HepG2 (cell line): Measurements from ENCODE around the gene PPP1R13B. TPM values are rescaled to one million over a fixed set of nuclear protein-coding genes. Genes with fewer than 3 reads are reported as not detected.

ENCODE experiments used
- BCL6 ChIP-seq: IDR thresholded peaks from 2 replicates; pipeline ENCODE4 v1.6.1; 2016; ENCODE audit warnings: missing genetic modification reagents, missing compliant biosample characterization
- CENPT ChIP-seq: sonication (generic); formaldehyde crosslinking; IDR thresholded peaks from 2 replicates; pipeline ENCODE4 v1.8.0; 2022; ENCODE audit warnings: low read depth, mild to moderate bottlenecking, moderate library complexity, missing genetic modification reagents
- GFI1 ChIP-seq: sonication (generic); formaldehyde crosslinking; IDR thresholded peaks from 2 replicates; pipeline ENCODE4 v1.5.0; 2020; ENCODE audit warnings: missing genetic modification reagents, mild to moderate bottlenecking, borderline replicate concordance
- HIVEP1 ChIP-seq: sonication (generic); formaldehyde crosslinking; IDR thresholded peaks from 2 replicates; pipeline ENCODE4 v1.4.0; 2020; ENCODE audit warnings: mild to moderate bottlenecking, missing genetic modification reagents
- KAT7 ChIP-seq: IDR thresholded peaks from 2 replicates; pipeline ENCODE4 v1.6.1; 2018; ENCODE audit warnings: borderline replicate concordance, missing compliant biosample characterization
- KDM6A ChIP-seq: IDR thresholded peaks from 2 replicates; pipeline ENCODE4 v1.6.1; 2016; ENCODE audit warnings: low read depth
- MED1 ChIP-seq: sonication (generic); formaldehyde crosslinking; IDR thresholded peaks from 2 replicates; pipeline ENCODE4 v1.4.0; 2020; ENCODE audit warnings: missing genetic modification reagents
- NCOA1 ChIP-seq: sonication (generic); formaldehyde crosslinking; IDR thresholded peaks from 2 replicates; pipeline ENCODE4 v1.9.0; 2021; ENCODE audit warnings: missing genetic modification reagents
- NFYC ChIP-seq: IDR thresholded peaks from 2 replicates; pipeline ENCODE4 v1.6.1; 2016; ENCODE audit warnings: missing genetic modification reagents, missing compliant biosample characterization
- RNF2 ChIP-seq: fragments of 450-650 bp; conservative IDR thresholded peaks from 2 replicates; pipeline ENCODE4 v1.6.1; 2016; ENCODE audit warnings: low read depth
- ZBTB7A ChIP-seq: sonication (generic); formaldehyde crosslinking; IDR thresholded peaks from 2 replicates; pipeline ENCODE4 v1.8.0; 2022; ENCODE audit warnings: mild to moderate bottlenecking, missing genetic modification reagents
- ZNF121 ChIP-seq: sonication (generic); formaldehyde crosslinking; IDR thresholded peaks from 2 replicates; pipeline ENCODE4 v1.5.0; 2020; ENCODE audit warnings: mild to moderate bottlenecking, missing genetic modification reagents
- ZNF256 ChIP-seq: sonication (generic); formaldehyde crosslinking; conservative IDR thresholded peaks from 2 replicates; pipeline ENCODE4 v1.4.0; 2020; ENCODE audit warnings: missing genetic modification reagents
- ZNF672 ChIP-seq: sonication (generic); formaldehyde crosslinking; IDR thresholded peaks from 2 replicates; pipeline ENCODE4 v1.8.1; 2022; ENCODE audit warnings: missing genetic modification reagents
- ZNF710 ChIP-seq: sonication (generic); formaldehyde crosslinking; IDR thresholded peaks from 2 replicates; pipeline ENCODE4 v1.5.0; 2020; ENCODE audit warnings: mild to moderate bottlenecking, missing genetic modification reagents, borderline replicate concordance
- polyA plus RNA-seq, 8 experiments: library from polyadenylated mRNA; depleted of rRNA in 3 of 8; stranded (reverse) in 7 of 8; unstranded in 1 of 8; fragments of >200 nt; fragmentation: Illumina TruSeq in 4 of 8; extraction: Trizol in 4 of 8; gene quantifications; 2 replicates each; pipeline versions ENCODE4 v1.2.1 to v1.2.3, GENCODE V29; 2011 to 2016; ENCODE audit warnings: low read depth in 4 of 8, missing spikeins in 1 of 8, mixed read lengths in 1 of 8; ENCODE audit not compliant: insufficient read depth in 1 of 8
- total RNA-seq, 5 experiments: library from RNA; depleted of rRNA; stranded (reverse); fragments of >200 nt; fragmentation: Illumina TruSeq; extraction: Trizol; gene quantifications; 2 replicates each; pipeline ENCODE4 v1.2.3, GENCODE V29; 2016; ENCODE audit warnings: low read depth in 1 of 5
- TF ChIP-seq, protein P1 (sequence below): sonication (generic); formaldehyde crosslinking; IDR thresholded peaks from 2 replicates; pipeline ENCODE4 v1.9.0; 2021; ENCODE audit warnings: missing genetic modification reagents, mild to moderate bottlenecking, borderline replicate concordance
- TF ChIP-seq, protein P2 (sequence below): sonication (generic); formaldehyde crosslinking; IDR thresholded peaks from 2 replicates; pipeline ENCODE4 v1.4.0; 2020; ENCODE audit warnings: missing genetic modification reagents, borderline replicate concordance
- TF ChIP-seq, protein P3 (sequence below): sonication (generic); formaldehyde crosslinking; IDR thresholded peaks from 2 replicates; pipeline ENCODE4 v1.8.1; 2023; ENCODE audit warnings: mild to moderate bottlenecking, missing genetic modification reagents
- TF ChIP-seq, protein P4 (sequence below): sonication (generic); formaldehyde crosslinking; IDR thresholded peaks from 2 replicates; pipeline ENCODE4 v1.5.1; 2020; ENCODE audit warnings: missing genetic modification reagents, mild to moderate bottlenecking, borderline replicate concordance

PPP1R13B gene
- total and polyA plus RNA-seq, 2 of the 13 experiments (the other 11 are each of a cell fraction or from before 2014, with no cell fraction given), result 4.6 to 9.4 TPM

GRCh38 chr14:103715052-103716000, 132.0 kb downstream of the PPP1R13B start, which contains the start of the genes XRCC3 and ZFYVE21 (continued):
- TF ChIP-seq, protein P1, sequence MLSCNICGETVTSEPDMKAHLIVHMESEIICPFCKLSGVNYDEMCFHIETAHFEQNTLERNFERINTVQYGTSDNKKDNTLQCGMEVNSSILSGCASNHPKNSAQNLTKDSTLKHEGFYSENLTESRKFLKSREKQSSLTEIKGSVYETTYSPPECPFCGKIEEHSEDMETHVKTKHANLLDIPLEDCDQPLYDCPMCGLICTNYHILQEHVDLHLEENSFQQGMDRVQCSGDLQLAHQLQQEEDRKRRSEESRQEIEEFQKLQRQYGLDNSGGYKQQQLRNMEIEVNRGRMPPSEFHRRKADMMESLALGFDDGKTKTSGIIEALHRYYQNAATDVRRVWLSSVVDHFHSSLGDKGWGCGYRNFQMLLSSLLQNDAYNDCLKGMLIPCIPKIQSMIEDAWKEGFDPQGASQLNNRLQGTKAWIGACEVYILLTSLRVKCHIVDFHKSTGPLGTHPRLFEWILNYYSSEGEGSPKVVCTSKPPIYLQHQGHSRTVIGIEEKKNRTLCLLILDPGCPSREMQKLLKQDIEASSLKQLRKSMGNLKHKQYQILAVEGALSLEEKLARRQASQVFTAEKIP (CRISPR knock-in tag), result no peak
- TF ChIP-seq, protein P2, sequence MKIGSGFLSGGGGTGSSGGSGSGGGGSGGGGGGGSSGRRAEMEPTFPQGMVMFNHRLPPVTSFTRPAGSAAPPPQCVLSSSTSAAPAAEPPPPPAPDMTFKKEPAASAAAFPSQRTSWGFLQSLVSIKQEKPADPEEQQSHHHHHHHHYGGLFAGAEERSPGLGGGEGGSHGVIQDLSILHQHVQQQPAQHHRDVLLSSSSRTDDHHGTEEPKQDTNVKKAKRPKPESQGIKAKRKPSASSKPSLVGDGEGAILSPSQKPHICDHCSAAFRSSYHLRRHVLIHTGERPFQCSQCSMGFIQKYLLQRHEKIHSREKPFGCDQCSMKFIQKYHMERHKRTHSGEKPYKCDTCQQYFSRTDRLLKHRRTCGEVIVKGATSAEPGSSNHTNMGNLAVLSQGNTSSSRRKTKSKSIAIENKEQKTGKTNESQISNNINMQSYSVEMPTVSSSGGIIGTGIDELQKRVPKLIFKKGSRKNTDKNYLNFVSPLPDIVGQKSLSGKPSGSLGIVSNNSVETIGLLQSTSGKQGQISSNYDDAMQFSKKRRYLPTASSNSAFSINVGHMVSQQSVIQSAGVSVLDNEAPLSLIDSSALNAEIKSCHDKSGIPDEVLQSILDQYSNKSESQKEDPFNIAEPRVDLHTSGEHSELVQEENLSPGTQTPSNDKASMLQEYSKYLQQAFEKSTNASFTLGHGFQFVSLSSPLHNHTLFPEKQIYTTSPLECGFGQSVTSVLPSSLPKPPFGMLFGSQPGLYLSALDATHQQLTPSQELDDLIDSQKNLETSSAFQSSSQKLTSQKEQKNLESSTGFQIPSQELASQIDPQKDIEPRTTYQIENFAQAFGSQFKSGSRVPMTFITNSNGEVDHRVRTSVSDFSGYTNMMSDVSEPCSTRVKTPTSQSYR (CRISPR knock-in tag), result no peak
- TF ChIP-seq, protein P3, sequence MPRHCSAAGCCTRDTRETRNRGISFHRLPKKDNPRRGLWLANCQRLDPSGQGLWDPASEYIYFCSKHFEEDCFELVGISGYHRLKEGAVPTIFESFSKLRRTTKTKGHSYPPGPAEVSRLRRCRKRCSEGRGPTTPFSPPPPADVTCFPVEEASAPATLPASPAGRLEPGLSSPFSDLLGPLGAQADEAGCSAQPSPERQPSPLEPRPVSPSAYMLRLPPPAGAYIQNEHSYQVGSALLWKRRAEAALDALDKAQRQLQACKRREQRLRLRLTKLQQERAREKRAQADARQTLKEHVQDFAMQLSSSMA (CRISPR knock-in tag), result no peak
- TF ChIP-seq KAT7 (CRISPR knock-in tag), result no peak
- TF ChIP-seq ZNF256 (CRISPR knock-in tag), result no peak
- no peak for TF ChIP-seq ZNF121 (CRISPR knock-in tag)
- TF ChIP-seq GFI1 (CRISPR knock-in tag), result no peak
- TF ChIP-seq ZNF710 (CRISPR knock-in tag), result no peak
- TF ChIP-seq BCL6 (CRISPR knock-in tag), result no peak
- 0 out of 2 replicates have a peak, but pooled peaks have one; percentile 42 for TF ChIP-seq ZBTB7A
- TF ChIP-seq ZNF672 (CRISPR knock-in tag), result no peak
- TF ChIP-seq MED1 (CRISPR knock-in tag), result peak; percentile 9; the same call in 1 of the 2 replicates
- peak; percentile 86 for TF ChIP-seq RNF2
- TF ChIP-seq CENPT (CRISPR knock-in tag), result no peak; the same call in 1 of the 2 replicates
- TF ChIP-seq, protein P4, sequence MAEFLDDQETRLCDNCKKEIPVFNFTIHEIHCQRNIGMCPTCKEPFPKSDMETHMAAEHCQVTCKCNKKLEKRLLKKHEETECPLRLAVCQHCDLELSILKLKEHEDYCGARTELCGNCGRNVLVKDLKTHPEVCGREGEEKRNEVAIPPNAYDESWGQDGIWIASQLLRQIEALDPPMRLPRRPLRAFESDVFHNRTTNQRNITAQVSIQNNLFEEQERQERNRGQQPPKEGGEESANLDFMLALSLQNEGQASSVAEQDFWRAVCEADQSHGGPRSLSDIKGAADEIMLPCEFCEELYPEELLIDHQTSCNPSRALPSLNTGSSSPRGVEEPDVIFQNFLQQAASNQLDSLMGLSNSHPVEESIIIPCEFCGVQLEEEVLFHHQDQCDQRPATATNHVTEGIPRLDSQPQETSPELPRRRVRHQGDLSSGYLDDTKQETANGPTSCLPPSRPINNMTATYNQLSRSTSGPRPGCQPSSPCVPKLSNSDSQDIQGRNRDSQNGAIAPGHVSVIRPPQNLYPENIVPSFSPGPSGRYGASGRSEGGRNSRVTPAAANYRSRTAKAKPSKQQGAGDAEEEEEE (CRISPR knock-in tag), result no peak
- no peak for TF ChIP-seq NCOA1 (CRISPR knock-in tag)
- no peak for TF ChIP-seq KDM6A (CRISPR knock-in tag)
- TF ChIP-seq HIVEP1 (CRISPR knock-in tag), result no peak
- peak; percentile 96 for TF ChIP-seq NFYC (CRISPR knock-in tag)
